Natural killer cell (primary cell): ENCODE results near the gene CHST11. TPM values are rescaled to one million over a fixed set of nuclear protein-coding genes. Genes with fewer than 3 reads are reported as not detected.

Experiments used
- ATAC-seq, 3 donors: fragments of 150-1000 bp in 2 of 3; fragments of 200-7000 bp in 1 of 3; cut with Tn5 transposase; 1 replicate in 1 of 3; 2 replicates in 2 of 3; pipeline ENCODE4 v1.10.0; 2021; ENCODE audit warnings: mild to moderate bottlenecking in 2 of 3, moderate library complexity in 2 of 3
- DNase-seq, 2 donors: peaks; one replicate each; pipeline versions ENCODE4 v3.0.0 to v3.0.0-alpha.2; 2013 to 2021; ENCODE audit warnings: mixed read lengths in 1 of 2
- H3K27ac ChIP-seq: one replicate; pipeline ENCODE4 v1.5.1; 2013; ENCODE audit warnings: mild to moderate bottlenecking, low read length
- H3K27me3 ChIP-seq: one replicate; pipeline ENCODE4 v1.6.1; 2013; ENCODE audit warnings: low read length; ENCODE audit not compliant: control insufficient read depth, insufficient read depth
- H3K36me3 ChIP-seq: one replicate; pipeline ENCODE4 v1.6.1; 2013; ENCODE audit warnings: low read length; ENCODE audit not compliant: control insufficient read depth, insufficient read depth
- H3K4me1 ChIP-seq: one replicate; pipeline ENCODE4 v1.6.1; 2013; ENCODE audit warnings: low read length; ENCODE audit not compliant: control insufficient read depth, insufficient read depth
- H3K4me3 ChIP-seq: one replicate; pipeline ENCODE4 v1.5.1; 2013; ENCODE audit warnings: low read length
- H3K9me3 ChIP-seq: one replicate; pipeline ENCODE4 v1.6.1; 2013; ENCODE audit warnings: low read length; ENCODE audit not compliant: control insufficient read depth, insufficient read depth
- H3K27ac Mint-ChIP-seq, 2 donors: one replicate each; pipeline ENCODE4 v1.8.0; 2022; ENCODE audit warnings: mild to moderate bottlenecking in 2 of 2, mixed read lengths in 2 of 2, moderate library complexity in 1 of 2
- H3K27me3 Mint-ChIP-seq, 2 donors: one replicate each; pipeline ENCODE4 v1.8.0; 2022; ENCODE audit warnings: low read depth in 2 of 2, mixed read lengths in 2 of 2
- H3K36me3 Mint-ChIP-seq: one replicate; pipeline ENCODE4 v1.8.0; 2022; ENCODE audit warnings: mixed read lengths
- H3K4me1 Mint-ChIP-seq, 2 donors: one replicate each; pipeline ENCODE4 v1.8.0; 2022; ENCODE audit warnings: mixed read lengths in 2 of 2
- H3K4me3 Mint-ChIP-seq: one replicate; pipeline ENCODE4 v1.8.0; 2022; ENCODE audit warnings: mild to moderate bottlenecking, moderate library complexity, mixed read lengths
- H3K9me3 Mint-ChIP-seq, 2 donors: one replicate each; pipeline ENCODE4 v1.8.0; 2022; ENCODE audit warnings: mixed read lengths in 2 of 2
- CTCF ChIP-seq: fragments of 200-600 bp; IDR thresholded peaks from one replicate; pipeline ENCODE4 v1.8.0; 2022; ENCODE audit warnings: antibody characterized with exemption
- WGBS: methylation state at CpG from one replicate; pipeline ENCODE4 v1.1.7; 2013; ENCODE audit warnings: missing lambda C conversion rate; ENCODE audit not compliant: insufficient coverage; 5-methylcytosine and 5-hydroxymethylcytosine counted together
- intact Hi-C: fragments of 100-400 bp; cut with micrococcal nuclease; formaldehyde crosslinking; loops from one replicate; pipeline ENCODE4 v1.14.2; 2022
- total RNA-seq, 4 donors: library from RNA; stranded (reverse); fragments of 120-200 nt in 1 of 4; gene quantifications; one replicate each; pipeline versions ENCODE4 v1.2.3 to v1.2.4, GENCODE V29; 2013 to 2022

CHST11 gene
- total RNA-seq, 3 donors from 2014 or later (not counting 1 experiment from before 2014, with no cell fraction given), result 85.3 to 118 (median 96.1) TPM

GRCh38 chr12:104662908-104663307 lies 206.2 kb downstream of the CHST11 start:
- Mint-ChIP-seq H3K36me3 (no peaks in the 10 kb centered on the region), H3K27ac (peak overlapping the region; percentile 52 to 53), H3K4me3 (no peak overlapping the region), H3K27me3 (no peaks in the 10 kb centered on the region), H3K4me1 (peaks cover 57 to 58% of the 10 kb centered on the region in 2 donors), H3K9me3 (no peaks in the 10 kb centered on the region)
- WGBS, result 94% methylated on average over 8 of the region's 9 CpGs
- Histone ChIP-seq H3K36me3 (peaks cover 2% of the 10 kb centered on the region), H3K9me3 (no peaks in the 10 kb centered on the region), H3K27me3 (no peaks in the 10 kb centered on the region), H3K4me1 (peaks cover 7% of the 10 kb centered on the region), H3K27ac (no peak overlapping the region), H3K4me3 (no peak overlapping the region)
- no peak for ATAC-seq
- TF ChIP-seq CTCF, result no peak
- no peak for DNase-seq
- intact Hi-C loops, result no loop called here

DNA sequence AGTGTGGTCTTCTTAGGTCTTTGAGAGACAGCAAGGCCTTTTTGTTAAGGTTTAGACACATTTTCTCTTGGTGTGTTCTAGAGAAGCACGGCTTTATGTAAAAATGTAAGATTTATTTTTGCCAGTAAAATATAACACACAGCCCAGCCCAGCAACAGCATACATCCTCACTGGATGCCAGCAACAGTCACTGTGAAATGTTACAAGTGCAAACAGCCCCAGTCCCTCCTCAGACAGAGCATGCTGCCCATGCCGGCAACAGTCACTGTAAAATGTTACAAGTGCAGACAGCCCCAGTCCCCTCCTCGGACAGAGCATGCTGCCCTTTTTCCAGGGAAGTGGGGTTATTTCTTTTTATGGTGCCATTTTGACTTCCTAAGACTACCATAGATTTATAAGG lies 207.6 kb downstream of the CHST11 start:
- Histone ChIP-seq H3K27ac (no peak overlapping the region), H3K9me3 (no peaks in the 10 kb centered on the region), H3K27me3 (no peaks in the 10 kb centered on the region), H3K4me1 (peaks cover 19% of the 10 kb centered on the region), H3K4me3 (no peak overlapping the region), H3K36me3 (peaks cover 2% of the 10 kb centered on the region)
- intact Hi-C loops, result no loop called here
- ATAC-seq, result no peak
- Mint-ChIP-seq H3K4me3 (no peak overlapping the region), H3K9me3 (no peaks in the 10 kb centered on the region), H3K27ac (peak overlapping the region; percentile 52 to 53), H3K36me3 (no peaks in the 10 kb centered on the region), H3K4me1 (peaks cover 48 to 50% of the 10 kb centered on the region in 2 donors), H3K27me3 (no peaks in the 10 kb centered on the region)
- WGBS, result 70% methylated on average over 2 of the region's 3 CpGs
- no peak for DNase-seq
- TF ChIP-seq CTCF, result no peak

DNA sequence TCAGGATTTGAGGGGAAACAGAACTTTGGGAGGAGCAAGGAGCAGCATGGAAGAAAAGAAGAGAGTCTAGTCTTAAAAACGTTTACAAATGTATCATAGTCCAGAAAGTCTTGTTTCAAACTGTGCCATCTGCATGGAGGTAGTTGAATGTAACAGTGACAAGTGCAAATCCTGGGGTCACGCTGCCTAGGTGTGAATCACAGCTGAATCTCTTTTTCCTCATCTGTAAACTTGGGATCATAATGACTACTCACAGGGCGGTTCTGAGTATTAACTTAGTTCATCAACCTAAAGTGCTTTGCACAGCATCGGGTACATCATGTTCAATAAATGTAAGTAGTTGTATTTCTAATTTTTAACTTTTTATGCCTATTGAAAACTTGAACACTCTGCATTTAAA lies 208.5 kb downstream of the CHST11 start:
- DNase-seq (no peak), ATAC-seq (no peak)
- WGBS, result 69% methylated on average over 3 of the region's 4 CpGs
- Mint-ChIP-seq H3K4me1 (peaks cover 52 to 56% of the 10 kb centered on the region in 2 donors), H3K9me3 (no peaks in the 10 kb centered on the region), H3K27ac (peak overlapping the region; percentile 4 to 21), H3K27me3 (no peaks in the 10 kb centered on the region), H3K4me3 (no peak overlapping the region), H3K36me3 (no peaks in the 10 kb centered on the region)
- Histone ChIP-seq H3K4me1 (peaks cover 28% of the 10 kb centered on the region), H3K4me3 (no peak overlapping the region), H3K27me3 (no peaks in the 10 kb centered on the region), H3K27ac (no peak overlapping the region), H3K9me3 (no peaks in the 10 kb centered on the region), H3K36me3 (peaks cover 2% of the 10 kb centered on the region)
- TF ChIP-seq CTCF, result no peak
- intact Hi-C loops, result no loop called here

GRCh38 chr12:104667139-104667538 lies 210.4 kb downstream of the CHST11 start:
- no peaks in the 10 kb centered on the region for H3K27me3 Mint-ChIP-seq
- ATAC-seq (no peak), DNase-seq (no peak)
- no peak for TF ChIP-seq CTCF
- peaks cover 44% of the 10 kb centered on the region for H3K4me1 ChIP-seq
- no peak overlapping the region for H3K27ac ChIP-seq
- no peaks in the 10 kb centered on the region for H3K27me3 ChIP-seq
- H3K36me3 ChIP-seq, result peaks cover 2% of the 10 kb centered on the region
- intact Hi-C loops, result no loop called here
- H3K36me3 Mint-ChIP-seq, result no peaks in the 10 kb centered on the region
- H3K9me3 Mint-ChIP-seq, result no peaks in the 10 kb centered on the region
- peaks cover 56 to 58% of the 10 kb centered on the region in 2 donors for H3K4me1 Mint-ChIP-seq
- 87% methylated on average over 7 of the region's 7 CpGs for WGBS
- no peak overlapping the region for H3K4me3 Mint-ChIP-seq
- no peak overlapping the region for H3K4me3 ChIP-seq
- H3K9me3 ChIP-seq, result no peaks in the 10 kb centered on the region
- no peak overlapping the region for H3K27ac Mint-ChIP-seq
